Renal cortex interstitium (tissue), 11 donors: ENCODE measurements around the gene KIF16B. TPM values are rescaled to one million over a fixed set of nuclear protein-coding genes. Genes with fewer than 3 reads are reported as not detected.

Source experiments
- DNase-seq, 11 donors: peaks; one replicate each; pipeline ENCODE4 v3.0.0-alpha.2; 2013; ENCODE audit warnings: low read depth in 9 of 11, low spot score in 4 of 11; ENCODE audit errors: extremely low read depth in 1 of 11
- polyA plus RNA-seq, 3 donors: library from polyadenylated mRNA; unstranded; fragments of 120-200 nt; gene quantifications; one replicate each; pipeline ENCODE4 v1.2.1, GENCODE V29; 2013; ENCODE audit not compliant: insufficient read length in 3 of 3

Gene KIF16B
- polyA plus RNA-seq, 3 donors = 21.7 to 24.2 (median 22.8) TPM

DNA sequence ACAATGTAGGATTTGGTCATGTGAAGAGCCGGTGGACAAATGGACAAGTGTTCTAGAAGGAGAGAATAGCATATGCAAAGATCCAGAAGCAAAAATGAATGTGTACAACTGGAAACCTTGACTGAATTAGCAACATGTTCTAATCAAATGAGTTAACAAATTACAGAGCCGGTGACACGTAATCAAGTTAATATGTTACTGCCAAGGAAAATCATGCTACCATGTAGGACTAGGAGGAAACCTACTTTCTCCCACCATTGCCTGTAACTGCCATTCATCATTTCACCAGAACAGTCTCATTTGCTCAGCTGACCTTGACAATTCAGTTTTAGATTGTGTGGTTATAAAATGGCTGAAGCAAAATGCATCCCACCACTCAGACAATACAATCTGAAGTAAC, 179.4 kb downstream of the KIF16B start:
- peak in 1 of 11 donors; percentile 3 for DNase-seq

GRCh38 chr20:16393297-16393696, 180.0 kb downstream of the KIF16B start:
- DNase-seq = no peak

DNA sequence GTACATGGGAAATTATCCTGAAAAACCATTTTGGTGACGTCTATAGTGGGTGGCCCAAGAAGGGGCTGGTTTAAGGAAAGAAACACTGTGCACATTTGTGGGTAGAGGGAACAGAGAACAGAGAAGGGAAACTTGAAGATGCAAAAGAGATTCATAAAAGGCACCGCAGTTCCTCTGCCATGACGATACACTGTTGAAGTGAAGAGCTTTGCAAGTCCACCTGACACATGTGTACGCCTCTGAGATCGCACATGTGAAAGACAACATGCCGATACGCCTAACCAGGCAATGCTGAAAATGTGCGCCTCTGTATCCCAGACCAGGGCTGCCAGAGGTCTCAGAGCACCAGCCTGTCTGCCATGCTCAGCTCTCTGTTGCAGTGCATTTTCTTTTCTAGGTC, 180.9 kb downstream of the KIF16B start:
- no peak for DNase-seq

DNA sequence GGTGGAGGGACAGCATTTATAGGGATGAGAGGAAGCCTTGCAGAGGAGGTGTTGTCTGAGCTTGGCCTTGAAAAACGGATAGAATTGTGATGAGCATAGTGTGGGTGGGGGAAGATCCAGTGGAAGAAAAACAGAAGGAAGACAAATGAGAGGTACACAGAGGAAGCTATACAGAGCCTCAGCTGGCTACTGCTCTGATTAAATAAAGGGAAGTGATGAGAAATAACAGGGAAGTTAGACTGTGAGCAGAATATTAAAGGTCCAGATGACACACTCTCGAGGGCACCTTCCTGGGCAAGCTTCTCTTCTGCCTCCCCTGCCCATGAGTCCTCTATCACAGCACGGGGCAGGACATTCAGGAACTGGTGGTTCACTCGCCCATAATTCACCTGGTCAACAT, 182.3 kb downstream of the KIF16B start:
- DNase-seq = no peak

DNA sequence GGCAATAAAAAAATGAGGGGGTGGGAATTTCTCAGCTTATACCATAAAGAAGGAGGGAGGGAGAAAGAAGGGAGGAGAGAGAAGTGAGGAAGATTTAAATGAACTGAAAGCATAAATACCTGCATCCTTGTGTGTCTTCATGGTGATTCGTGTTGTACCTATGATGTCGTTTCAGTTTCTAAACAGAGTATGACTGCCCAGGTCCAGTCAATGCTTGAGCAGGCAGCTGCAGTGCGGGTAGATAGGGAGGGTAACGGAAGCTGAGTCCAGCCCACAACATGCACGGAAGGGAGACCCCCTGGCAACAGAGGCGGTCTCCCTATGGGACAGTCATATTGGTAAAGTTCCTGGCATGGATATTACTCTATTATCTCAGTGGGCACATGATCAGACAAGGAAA, 184.5 kb downstream of the KIF16B start:
- DNase-seq = no peak

GRCh38 chr20:16387666-16388065, 185.6 kb downstream of the KIF16B start:
- DNase-seq = no peak

DNA sequence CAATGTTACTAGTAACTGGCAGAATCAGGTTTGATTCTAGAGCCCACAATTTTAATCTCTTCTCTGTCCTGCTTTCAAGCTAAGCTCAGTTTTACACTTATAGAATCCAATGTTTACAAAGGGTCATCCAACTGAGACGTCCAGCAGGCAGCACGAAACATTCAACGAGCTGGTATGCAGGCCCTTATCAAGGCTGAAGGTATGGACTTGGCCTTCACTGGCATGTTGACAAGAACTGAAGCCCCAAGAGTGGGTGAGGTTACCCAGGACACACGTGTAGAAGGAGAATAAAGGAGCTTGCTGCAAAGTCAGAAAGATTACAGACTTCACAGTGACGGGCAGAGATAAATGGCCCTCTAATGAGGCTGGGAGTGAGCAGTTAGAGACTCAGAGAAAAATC, 187.4 kb downstream of the KIF16B start:
- no peak for DNase-seq

- no peak for DNase-seq
Observed at GRCh38 chr20:16385462-16385861, 187.8 kb downstream of the KIF16B start.

DNA sequence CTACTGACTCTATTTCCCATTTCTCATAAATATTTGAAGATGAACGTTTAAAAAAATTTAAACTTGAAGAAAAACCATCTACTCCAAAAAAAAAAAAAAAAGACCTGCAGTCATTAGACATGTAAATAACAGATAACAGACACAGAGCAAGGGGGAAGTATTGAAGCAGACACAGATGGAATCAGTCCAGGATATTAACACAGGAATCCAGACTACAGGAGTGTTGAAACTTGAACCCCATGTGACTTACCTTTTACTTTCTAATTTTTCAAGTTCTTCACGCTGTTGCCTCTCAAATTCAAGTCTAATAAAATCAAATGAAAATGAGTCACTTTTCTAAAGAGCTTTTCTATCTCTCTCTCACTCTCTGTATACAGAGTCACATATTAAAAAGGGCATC, 191.8 kb downstream of the KIF16B start:
- no peak for DNase-seq

DNA sequence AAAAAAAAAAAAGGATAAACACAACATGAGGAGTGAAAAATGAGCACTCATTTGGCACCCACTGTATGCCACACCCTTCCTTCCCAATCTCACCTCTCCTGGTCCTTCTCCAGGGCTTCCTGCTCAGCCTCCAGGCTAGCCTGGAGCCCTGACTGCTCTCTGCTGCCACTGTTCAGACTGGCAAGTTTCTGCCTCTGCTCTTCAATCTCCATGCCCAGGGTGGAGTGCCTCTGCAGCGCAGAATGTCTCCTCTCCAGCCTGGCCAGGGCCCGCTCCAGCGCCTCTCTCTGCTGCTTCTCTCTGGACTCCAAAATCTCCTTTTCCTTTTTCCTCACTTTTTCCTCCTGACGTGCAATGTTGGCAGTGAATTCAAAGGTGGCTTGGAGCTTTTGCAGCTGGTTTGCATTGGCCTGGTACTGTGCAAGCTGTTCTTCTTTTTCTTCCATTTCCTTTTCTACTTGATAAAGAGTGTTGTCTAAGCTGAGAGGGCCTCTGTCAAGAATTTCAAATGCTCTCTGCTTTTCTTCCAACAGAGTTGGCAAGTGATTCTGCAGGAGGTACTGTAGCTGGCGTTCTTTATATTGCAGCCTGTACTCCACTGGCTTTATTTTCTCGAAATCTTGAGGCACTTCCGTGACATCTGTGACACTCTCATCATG, 194.4 kb downstream of the KIF16B start:
- DNase-seq = no peak

DNA sequence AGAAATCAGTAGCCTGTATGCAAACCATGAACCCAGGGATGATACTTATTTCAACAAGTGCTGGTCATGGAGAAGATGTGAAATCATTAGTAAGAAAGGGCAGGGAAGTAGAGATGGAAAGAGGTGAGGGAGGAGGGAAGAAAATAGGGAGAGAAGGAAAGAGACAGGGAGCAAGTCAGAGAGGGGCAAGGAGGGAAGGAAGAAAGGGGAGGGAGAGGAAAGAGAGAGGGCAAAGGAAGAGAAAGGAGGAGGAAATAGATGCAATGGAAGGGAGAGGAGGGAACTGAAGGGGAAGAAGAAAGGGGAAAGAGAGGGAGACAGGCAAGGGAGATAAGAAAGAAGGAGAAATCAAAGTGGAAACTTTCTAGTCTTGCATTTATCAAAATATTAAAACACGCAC, 195.1 kb downstream of the KIF16B start:
- DNase-seq = no peak

- no peak for DNase-seq
Observed at GRCh38 chr20:16369441-16369840, 203.8 kb downstream of the KIF16B start.

- no peak for DNase-seq
Observed at GRCh38 chr20:16368645-16369292, 204.5 kb downstream of the KIF16B start.

DNA sequence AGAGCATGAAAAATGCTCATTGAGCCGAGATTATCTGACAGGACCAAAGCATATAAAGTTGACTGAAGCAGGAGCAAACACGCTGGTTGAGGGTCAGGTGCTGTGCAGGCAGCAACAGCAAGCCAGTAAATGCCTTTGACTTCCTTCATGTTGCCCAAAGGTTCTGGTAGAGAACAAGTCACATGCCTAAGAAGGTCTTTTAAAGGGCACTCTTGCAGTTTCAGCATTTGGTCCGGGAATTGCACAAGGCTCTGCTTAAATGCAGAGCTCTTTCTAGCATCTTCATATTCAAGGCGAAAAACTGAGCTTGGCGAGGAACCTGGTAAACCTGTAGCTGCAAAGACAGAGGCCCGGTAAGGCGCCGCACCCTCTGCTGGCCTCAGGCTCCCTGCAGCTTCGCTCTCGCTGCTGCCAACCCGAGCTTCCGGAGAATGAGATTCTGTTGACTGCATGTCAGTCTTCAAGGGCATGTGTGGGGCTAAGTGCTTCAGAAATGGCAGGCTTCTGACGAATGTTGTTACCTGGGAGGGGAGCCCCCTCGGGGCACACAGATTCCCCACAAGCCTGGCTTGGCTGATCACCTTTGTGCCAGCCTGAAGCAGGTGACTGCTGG, 205.2 kb downstream of the KIF16B start:
- no peak for DNase-seq

DNA sequence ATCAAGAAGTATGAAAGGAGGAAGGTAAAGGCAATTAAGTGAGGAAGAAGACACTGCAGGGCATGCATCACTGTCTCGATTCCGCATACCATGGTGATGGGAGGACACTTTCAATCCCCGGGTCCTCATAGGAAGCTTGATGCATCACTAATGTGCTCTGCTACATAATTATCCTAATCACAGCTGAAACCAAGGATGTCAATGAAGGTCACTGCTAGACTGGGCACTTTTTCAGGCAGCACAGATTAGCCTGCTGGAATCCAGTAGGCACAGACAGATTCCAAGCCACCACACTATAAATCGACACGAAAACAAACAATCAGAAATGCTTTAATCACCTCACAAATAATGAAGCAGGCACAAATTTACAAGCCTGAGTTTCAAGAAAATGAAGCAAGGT, 206.7 kb downstream of the KIF16B start:
- no peak for DNase-seq

DNA sequence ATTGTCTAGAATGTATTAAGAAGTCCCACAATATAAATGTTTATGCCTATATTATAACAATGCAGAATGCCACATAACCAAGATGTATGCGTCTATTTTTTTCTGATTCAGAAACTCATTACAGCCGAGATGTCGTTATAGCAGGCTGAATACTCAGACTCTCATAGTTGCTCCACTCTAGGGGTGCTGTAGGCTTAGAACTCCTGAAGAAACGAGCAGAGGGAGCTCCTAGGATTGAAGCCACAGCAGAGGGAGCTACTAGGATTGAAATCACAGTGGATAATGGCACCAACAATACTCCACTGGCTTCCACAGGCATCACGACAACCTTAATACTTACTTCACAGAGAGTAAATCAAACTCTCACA, 208.9 kb downstream of the KIF16B start:
- DNase-seq = no peak

DNA sequence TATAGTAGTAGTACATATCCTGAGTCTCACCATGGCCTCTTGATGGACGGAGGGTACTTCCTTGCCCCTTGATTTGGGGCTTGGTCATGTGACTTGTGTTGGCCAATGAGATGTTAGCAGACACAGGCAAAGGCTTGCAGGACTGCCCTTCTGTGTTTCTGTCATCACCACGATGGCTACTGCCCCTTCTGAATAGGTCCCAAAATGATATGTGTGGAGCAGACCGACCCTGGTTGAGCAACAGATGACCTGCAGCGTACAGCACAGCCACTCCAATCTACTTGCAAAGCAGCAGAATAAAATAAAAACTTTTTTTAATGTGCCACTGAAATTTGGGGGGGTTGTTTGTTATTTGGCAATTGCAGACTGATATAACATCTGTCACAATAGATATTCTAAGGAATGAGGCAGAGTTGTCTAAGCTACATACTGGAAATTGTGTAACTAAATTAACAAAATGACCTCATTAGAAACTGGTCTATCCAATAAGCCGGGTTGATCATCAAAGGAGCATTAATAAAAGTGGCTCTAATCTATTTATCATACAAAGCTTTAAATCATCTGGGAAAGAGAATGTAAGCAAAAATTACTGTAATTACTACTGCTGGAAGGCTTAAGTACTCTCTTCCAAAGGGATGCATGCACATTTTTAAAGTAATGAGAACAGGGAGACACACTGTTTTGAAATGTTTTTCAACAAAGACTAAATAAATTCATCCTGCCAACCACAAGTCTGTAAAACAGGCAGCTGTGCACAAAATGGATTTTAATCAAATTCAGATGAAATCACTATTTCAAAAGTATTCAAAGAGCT, 209.5 kb downstream of the KIF16B start:
- no peak for DNase-seq

DNA sequence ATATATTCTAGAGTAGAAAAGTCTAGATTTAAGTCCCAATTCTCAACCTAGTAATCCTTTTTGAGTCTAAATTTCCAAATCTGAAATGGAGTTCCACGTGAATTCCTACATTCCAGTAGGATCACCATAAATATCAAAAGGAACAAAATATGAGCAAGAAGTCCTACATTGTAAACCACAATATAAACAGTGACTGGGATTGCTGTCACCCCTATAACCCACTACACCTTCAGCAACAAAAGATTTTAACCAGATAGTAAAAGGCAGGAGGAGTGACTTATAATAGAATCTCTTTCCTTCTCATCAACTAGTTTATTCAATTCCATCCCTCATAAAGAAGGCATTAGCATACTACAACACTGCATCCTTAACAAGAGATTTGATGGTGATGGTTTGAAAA, 210.6 kb downstream of the KIF16B start:
- no peak for DNase-seq

DNA sequence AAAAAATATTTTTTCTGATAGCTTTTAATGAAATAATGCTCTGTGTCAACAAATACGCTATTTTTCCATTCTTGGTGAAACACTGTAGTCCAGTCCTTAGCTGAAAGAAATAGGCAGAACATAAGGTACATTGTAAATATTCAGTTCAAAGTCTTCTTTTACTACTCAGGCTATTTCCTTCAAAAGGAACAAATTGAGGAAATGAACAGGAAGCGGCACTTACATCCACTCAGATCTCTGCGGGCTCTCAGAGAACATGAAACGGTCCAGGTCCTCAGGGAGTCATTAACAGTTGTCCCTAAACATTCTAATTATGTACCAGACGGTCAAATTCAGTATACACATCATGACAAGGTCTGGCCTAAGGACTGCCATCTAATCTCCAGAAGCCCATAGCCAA, 212.6 kb downstream of the KIF16B start:
- no peak for DNase-seq

GRCh38 chr20:16353417-16353781, 219.8 kb downstream of the KIF16B start:
- DNase-seq = no peak
